HG03521 (cell line): ENCODE results near the gene URB1.

Source experiments
- ATAC-seq: cut with Tn5 transposase; IDR thresholded peaks from one replicate; pipeline ENCODE4 v1.9.1; 2021; ENCODE audit warnings: mild to moderate bottlenecking, moderate library complexity; ENCODE audit not compliant: unreplicated experiment

The URB1 gene

GRCh38 chr21:32346951-32347350 is 45.9 kb downstream of the URB1 start:
- ATAC-seq, result no peak

- ATAC-seq, result no peak
Observed at GRCh38 chr21:32340863-32341848, 51.7 kb downstream of the URB1 start.

- ATAC-seq, result no peak
Observed at GRCh38 chr21:32338209-32338921, 54.4 kb downstream of the URB1 start.

GRCh38 chr21:32337206-32337605 is 55.6 kb downstream of the URB1 start:
- no peak for ATAC-seq

GRCh38 chr21:32336711-32337110 is 56.1 kb downstream of the URB1 start:
- ATAC-seq, result no peak

GRCh38 chr21:32335601-32336575 is 56.9 kb downstream of the URB1 start:
- no peak for ATAC-seq

GRCh38 chr21:32334980-32335531 is 57.8 kb downstream of the URB1 start:
- ATAC-seq, result no peak

- ATAC-seq, result no peak
Observed at GRCh38 chr21:32333953-32334673, 58.7 kb downstream of the URB1 start.

- ATAC-seq, result no peak
Observed at GRCh38 chr21:32332463-32332951, 60.3 kb downstream of the URB1 start.

GRCh38 chr21:32331444-32332305 is 61.1 kb downstream of the URB1 start:
- ATAC-seq, result no peak

- ATAC-seq, result no peak
Observed at GRCh38 chr21:32330784-32331311, 62.0 kb downstream of the URB1 start.

GRCh38 chr21:32329776-32330175 is 63.0 kb downstream of the URB1 start:
- ATAC-seq, result no peak

- no peak for ATAC-seq
Observed at GRCh38 chr21:32329331-32329730, 63.5 kb downstream of the URB1 start.

GRCh38 chr21:32328595-32328994 is 64.2 kb downstream of the URB1 start:
- ATAC-seq, result no peak

GRCh38 chr21:32325706-32326105 is 67.1 kb downstream of the URB1 start:
- no peak for ATAC-seq

GRCh38 chr21:32322676-32323075 is 70.1 kb downstream of the URB1 start:
- no peak for ATAC-seq

GRCh38 chr21:32322103-32322502 is 70.7 kb downstream of the URB1 start:
- no peak for ATAC-seq

GRCh38 chr21:32321480-32321879 is 71.3 kb downstream of the URB1 start:
- no peak for ATAC-seq
